ENCODE data around the gene CCDC3. TPM values are rescaled to one million over a fixed set of nuclear protein-coding genes. Genes with fewer than 3 reads are reported as not detected.
"Not testable (repeated sequence)": the region's sequence is repeated elsewhere in the genome, so short reads cannot be mapped to it uniquely, and the experiment has no call there.

Gene CCDC3
- total RNA-seq, 1 experiment from 2014 or later, result 1.4 TPM

- H3K9ac ChIP-seq (ENCODE audit: low read length), result no peak overlapping the region
- H3K9me2 ChIP-seq (replicated peaks; ENCODE audit: insufficient read depth, low read length), result no peaks in the 10 kb centered on the region
- H3K27me3 ChIP-seq (ENCODE audit: low read length), result no peaks in the 10 kb centered on the region
- no peak overlapping the region for H3K4me2 ChIP-seq (ENCODE audit: low read depth, low read length, poor library complexity, severe bottlenecking)
- H3K4me3 ChIP-seq (ENCODE audit: low read length), result no peak overlapping the region
- no peak overlapping the region for H3K27ac ChIP-seq (ENCODE audit: low read length)
- no peaks in the 10 kb centered on the region for H3K4me1 ChIP-seq (ENCODE audit: low read length)
- H4K20me1 ChIP-seq (ENCODE audit: insufficient read depth, low read depth, low read length), result no peaks in the 10 kb centered on the region
- no peaks in the 10 kb centered on the region for H3K36me3 ChIP-seq (ENCODE audit: insufficient read depth, low read length)
- no peaks in the 10 kb centered on the region for H3K79me2 ChIP-seq (ENCODE audit: low read length)
- H2AFZ ChIP-seq (ENCODE audit: low read length), result no peak overlapping the region
- no peak for DNase-seq
- no peaks in the 10 kb centered on the region for H3K9me3 ChIP-seq (ENCODE audit: low read length)
These were observed 128.9 kb downstream of the CCDC3 start for GRCh38 chr10:12872577-12872976.

- H3K79me2 ChIP-seq (ENCODE audit: low read length), result no peaks in the 10 kb centered on the region
- H4K20me1 ChIP-seq (ENCODE audit: insufficient read depth, low read depth, low read length), result no peaks in the 10 kb centered on the region
- H3K9me2 ChIP-seq (replicated peaks; ENCODE audit: insufficient read depth, low read length), result no peaks in the 10 kb centered on the region
- H3K27me3 ChIP-seq (ENCODE audit: low read length), result no peaks in the 10 kb centered on the region
- H3K9me3 ChIP-seq (ENCODE audit: low read length), result no peaks in the 10 kb centered on the region
- 0 out of 2 replicates have a peak, but pooled peaks cover 3% of the 10 kb centered on the region for H3K4me1 ChIP-seq (ENCODE audit: low read length)
- DNase-seq, result no peak
- H3K36me3 ChIP-seq (ENCODE audit: insufficient read depth, low read length), result no peaks in the 10 kb centered on the region
- no peak overlapping the region for H3K27ac ChIP-seq (ENCODE audit: low read length)
- H2AFZ ChIP-seq (ENCODE audit: low read length), result no peak overlapping the region
- no peak overlapping the region for H3K9ac ChIP-seq (ENCODE audit: low read length)
- no peak overlapping the region for H3K4me3 ChIP-seq (ENCODE audit: low read length)
- H3K4me2 ChIP-seq (ENCODE audit: low read depth, low read length, poor library complexity, severe bottlenecking), result no peak overlapping the region
These were observed 132.1 kb downstream of the CCDC3 start for GRCh38 chr10:12869427-12869826.

- H4K20me1 ChIP-seq (ENCODE audit: insufficient read depth, low read depth, low read length), result no peaks in the 10 kb centered on the region
- H3K4me3 ChIP-seq (ENCODE audit: low read length), result no peak overlapping the region
- H2AFZ ChIP-seq (ENCODE audit: low read length), result no peak overlapping the region
- H3K36me3 ChIP-seq (ENCODE audit: insufficient read depth, low read length), result no peaks in the 10 kb centered on the region
- no peaks in the 10 kb centered on the region for H3K79me2 ChIP-seq (ENCODE audit: low read length)
- H3K9me3 ChIP-seq (ENCODE audit: low read length), result no peaks in the 10 kb centered on the region
- H3K4me1 ChIP-seq (ENCODE audit: low read length), result 0 out of 2 replicates have a peak, but pooled peaks cover 3% of the 10 kb centered on the region
- H3K9ac ChIP-seq (ENCODE audit: low read length), result no peak overlapping the region
- H3K9me2 ChIP-seq (replicated peaks; ENCODE audit: insufficient read depth, low read length), result no peaks in the 10 kb centered on the region
- DNase-seq, result no peak
- no peak overlapping the region for H3K27ac ChIP-seq (ENCODE audit: low read length)
- H3K27me3 ChIP-seq (ENCODE audit: low read length), result no peaks in the 10 kb centered on the region
- H3K4me2 ChIP-seq (ENCODE audit: low read depth, low read length, poor library complexity, severe bottlenecking), result no peak overlapping the region
These were observed 133.3 kb downstream of the CCDC3 start for GRCh38 chr10:12868229-12868628.

GRCh38 chr10:12865515-12865914 is 136.0 kb downstream of the CCDC3 start:
- not testable (repeated sequence) for H3K9ac ChIP-seq (ENCODE audit: low read length); H3K36me3 ChIP-seq (ENCODE audit: insufficient read depth, low read length); H3K27ac ChIP-seq (ENCODE audit: low read length); H3K4me2 ChIP-seq (ENCODE audit: low read depth, low read length, poor library complexity, severe bottlenecking); DNase-seq; H4K20me1 ChIP-seq (ENCODE audit: insufficient read depth, low read depth, low read length); H3K4me1 ChIP-seq (ENCODE audit: low read length); H3K4me3 ChIP-seq (ENCODE audit: low read length); H3K9me2 ChIP-seq (replicated peaks; ENCODE audit: insufficient read depth, low read length); H3K79me2 ChIP-seq (ENCODE audit: low read length); H3K27me3 ChIP-seq (ENCODE audit: low read length); H3K9me3 ChIP-seq (ENCODE audit: low read length); H2AFZ ChIP-seq (ENCODE audit: low read length)

GRCh38 chr10:12862459-12862858 is 139.1 kb downstream of the CCDC3 start:
- Histone ChIP-seq H3K9me3 (ENCODE audit: low read length) (no peaks in the 10 kb centered on the region), H3K9ac (ENCODE audit: low read length) (no peak overlapping the region), H3K36me3 (ENCODE audit: insufficient read depth, low read length) (no peaks in the 10 kb centered on the region), H2AFZ (ENCODE audit: low read length) (no peak overlapping the region), H3K4me3 (ENCODE audit: low read length) (no peak overlapping the region), H3K4me1 (ENCODE audit: low read length) (0 out of 2 replicates have a peak, but pooled peaks cover 2% of the 10 kb centered on the region), H3K9me2 (replicated peaks; ENCODE audit: insufficient read depth, low read length) (no peaks in the 10 kb centered on the region), H3K27ac (ENCODE audit: low read length) (no peak overlapping the region), H3K79me2 (ENCODE audit: low read length) (no peaks in the 10 kb centered on the region), H3K27me3 (ENCODE audit: low read length) (no peaks in the 10 kb centered on the region), H4K20me1 (ENCODE audit: insufficient read depth, low read depth, low read length) (no peaks in the 10 kb centered on the region), H3K4me2 (ENCODE audit: low read depth, low read length, poor library complexity, severe bottlenecking) (no peak overlapping the region)
- peak; percentile 22 for DNase-seq

GRCh38 chr10:12854988-12855387 is 146.5 kb downstream of the CCDC3 start:
- DNase-seq, result no peak

GRCh38 chr10:12852687-12853086 is 148.8 kb downstream of the CCDC3 start:
- no peaks in the 10 kb centered on the region for H3K9me2 ChIP-seq (replicated peaks; ENCODE audit: insufficient read depth, low read length)
- H3K36me3 ChIP-seq (ENCODE audit: insufficient read depth, low read length), result no peaks in the 10 kb centered on the region
- no peak overlapping the region for H2AFZ ChIP-seq (ENCODE audit: low read length)
- H3K4me2 ChIP-seq (ENCODE audit: low read depth, low read length, poor library complexity, severe bottlenecking), result peak overlapping the region; percentile 38
- no peak overlapping the region for H3K9ac ChIP-seq (ENCODE audit: low read length)
- DNase-seq, result peak; percentile 48
- no peak overlapping the region for H3K4me3 ChIP-seq (ENCODE audit: low read length)
- H4K20me1 ChIP-seq (ENCODE audit: insufficient read depth, low read depth, low read length), result no peaks in the 10 kb centered on the region
- H3K9me3 ChIP-seq (ENCODE audit: low read length), result no peaks in the 10 kb centered on the region
- H3K27me3 ChIP-seq (ENCODE audit: low read length), result no peaks in the 10 kb centered on the region
- H3K4me1 ChIP-seq (ENCODE audit: low read length), result peaks cover 8% of the 10 kb centered on the region
- H3K27ac ChIP-seq (ENCODE audit: low read length), result no peak overlapping the region
- H3K79me2 ChIP-seq (ENCODE audit: low read length), result no peaks in the 10 kb centered on the region

More at GRCh38 chr10:12854988-12855387, 146.5 kb downstream of the CCDC3 start:
- no peaks in the 10 kb centered on the region for H3K27me3 ChIP-seq (ENCODE audit: low read length)
- H3K9ac ChIP-seq (ENCODE audit: low read length), result no peak overlapping the region
- no peaks in the 10 kb centered on the region for H3K79me2 ChIP-seq (ENCODE audit: low read length)
- H3K4me2 ChIP-seq (ENCODE audit: low read depth, low read length, poor library complexity, severe bottlenecking), result no peak overlapping the region
- no peaks in the 10 kb centered on the region for H4K20me1 ChIP-seq (ENCODE audit: insufficient read depth, low read depth, low read length)
- no peak overlapping the region for H2AFZ ChIP-seq (ENCODE audit: low read length)
- no peaks in the 10 kb centered on the region for H3K36me3 ChIP-seq (ENCODE audit: insufficient read depth, low read length)
- no peak overlapping the region for H3K27ac ChIP-seq (ENCODE audit: low read length)
- H3K4me3 ChIP-seq (ENCODE audit: low read length), result no peak overlapping the region
- no peaks in the 10 kb centered on the region for H3K9me2 ChIP-seq (replicated peaks; ENCODE audit: insufficient read depth, low read length)
- H3K4me1 ChIP-seq (ENCODE audit: low read length), result peaks cover 8% of the 10 kb centered on the region
- no peaks in the 10 kb centered on the region for H3K9me3 ChIP-seq (ENCODE audit: low read length)

- Histone ChIP-seq H3K9me2 (replicated peaks; ENCODE audit: insufficient read depth, low read length) (no peaks in the 10 kb centered on the region), H2AFZ (ENCODE audit: low read length) (no peak overlapping the region)
These were observed 152.0 kb downstream of the CCDC3 start for GRCh38 chr10:12849319-12850181.

More at GRCh38 chr10:12849319-12850181, 152.0 kb downstream of the CCDC3 start:
- Histone ChIP-seq H3K27ac (ENCODE audit: low read length) (no peak overlapping the region), H3K27me3 (ENCODE audit: low read length) (no peaks in the 10 kb centered on the region), H4K20me1 (ENCODE audit: insufficient read depth, low read depth, low read length) (no peaks in the 10 kb centered on the region), H3K9ac (ENCODE audit: low read length) (no peak overlapping the region), H3K4me1 (ENCODE audit: low read length) (peaks cover 20% of the 10 kb centered on the region), H3K9me3 (ENCODE audit: low read length) (no peaks in the 10 kb centered on the region), H3K4me2 (ENCODE audit: low read depth, low read length, poor library complexity, severe bottlenecking) (no peak overlapping the region), H3K79me2 (ENCODE audit: low read length) (no peaks in the 10 kb centered on the region), H3K36me3 (ENCODE audit: insufficient read depth, low read length) (no peaks in the 10 kb centered on the region), H3K4me3 (ENCODE audit: low read length) (no peak overlapping the region)
- DNase-seq, result no peak
